K562 (cell line): ENCODE measurements around the gene FERMT3. TPM values are rescaled to one million over a fixed set of nuclear protein-coding genes. Genes with fewer than 3 reads are reported as not detected.

Experiments
- EP400 ChIP-seq: fragments of 450-650 bp; IDR thresholded peaks from 2 replicates; pipeline ENCODE4 v1.6.1; 2017; ENCODE audit warnings: antibody characterized with exemption, mild to moderate bottlenecking, moderate library complexity
- ETV6 ChIP-seq, 3 experiments: fragments of 150-350 bp in 1 of 3; sonication (generic) in 1 of 3; formaldehyde crosslinking in 1 of 3; IDR thresholded peaks; 2 replicates each; pipeline versions ENCODE4 v1.6.1 to v1.8.0; 2014 to 2022; ENCODE audit warnings: borderline replicate concordance in 2 of 3, low read depth in 2 of 3, antibody characterized with exemption in 1 of 3, low read length in 1 of 3, mild to moderate bottlenecking in 1 of 3, missing genetic modification reagents in 1 of 3
- KLF10 ChIP-seq: fragments of 250-450 bp; sonication (Bioruptor Pico); IDR thresholded peaks from 2 replicates; pipeline ENCODE4 v1.6.1; 2021; ENCODE audit warnings: matching md5 sums
- NCOR1 ChIP-seq: fragments of 450-650 bp; IDR thresholded peaks from 2 replicates; pipeline ENCODE4 v1.6.1; 2016; ENCODE audit warnings: mild to moderate bottlenecking, moderate library complexity
- NEUROD1 ChIP-seq: fragments of 150-350 bp; IDR thresholded peaks from 2 replicates; pipeline ENCODE4 v1.6.1; 2014; ENCODE audit warnings: borderline replicate concordance, low read length, low read depth; ENCODE audit not compliant: partially characterized antibody
- PHF20 ChIP-seq: fragments of 450-650 bp; IDR thresholded peaks from 2 replicates; pipeline ENCODE4 v1.6.1; 2018; ENCODE audit not compliant: partially characterized antibody
- POLR3A ChIP-seq: IDR thresholded peaks from 2 replicates; pipeline ENCODE4 v1.6.1; 2011; ENCODE audit warnings: borderline replicate concordance, mild to moderate bottlenecking, moderate library complexity; ENCODE audit not compliant: insufficient read length, insufficient read depth; ENCODE audit errors: extremely low read depth
- TAF7 ChIP-seq: fragments of 450-650 bp; IDR thresholded peaks from 2 replicates; pipeline ENCODE4 v1.6.1; 2016; ENCODE audit warnings: missing genetic modification characterization, missing compliant biosample characterization
- ZFP36 ChIP-seq: fragments of 150-350 bp; IDR thresholded peaks from 2 replicates; pipeline ENCODE4 v1.6.1; 2018; ENCODE audit warnings: low read length, low read depth; ENCODE audit not compliant: partially characterized antibody
- ZKSCAN8 ChIP-seq: fragments of 200-800 bp; sonication (Bioruptor generic); IDR thresholded peaks from 2 replicates; pipeline ENCODE4 v1.6.1; 2016; ENCODE audit warnings: missing genetic modification characterization, missing compliant biosample characterization
- ZNF764 ChIP-seq: fragments of 250-450 bp; sonication (Bioruptor Pico); IDR thresholded peaks from 2 replicates; pipeline ENCODE4 v1.4.0; 2020; ENCODE audit warnings: low read depth, mild to moderate bottlenecking, moderate library complexity
- polyA plus RNA-seq, 8 experiments: library from polyadenylated mRNA; depleted of rRNA in 4 of 8; stranded (reverse) in 5 of 8; unstranded in 3 of 8; fragments of >200 nt; fragmentation: Nextera tagmentation in 2 of 8; fragmentation: Illumina TruSeq in 1 of 8; extraction: Ambion mirVana in 2 of 8; extraction: Trizol in 1 of 8; gene quantifications; 2 replicates each; pipeline versions ENCODE4 v1.2.1 to v1.2.3, GENCODE V29; 2011 to 2014; ENCODE audit warnings: inconsistent platforms in 1 of 8, missing spikeins in 1 of 8
- total RNA-seq, 7 experiments: library from RNA; depleted of rRNA in 6 of 7; stranded (reverse); fragments of >200 nt in 6 of 7; fragmentation: Illumina TruSeq in 2 of 7; extraction: Trizol in 2 of 7; gene quantifications; 2 replicates each; pipeline versions ENCODE4 v1.2.1 to v1.2.3, GENCODE V29; 2011 to 2021; ENCODE audit warnings: low replicate concordance in 1 of 7
- TF ChIP-seq, protein P1 (sequence below): fragments of 200-800 bp; sonication (Bioruptor generic); IDR thresholded peaks from 2 replicates; pipeline ENCODE4 v1.6.1; 2017; ENCODE audit warnings: missing genetic modification characterization, missing compliant biosample characterization
- TF ChIP-seq, protein P2 (sequence below): sonication (generic); formaldehyde crosslinking; IDR thresholded peaks from 2 replicates; pipeline ENCODE4 v1.9.0; 2022; ENCODE audit warnings: mild to moderate bottlenecking, missing genetic modification reagents
- TF ChIP-seq, protein P3 (sequence below), 2 experiments: fragments of 450-650 bp in 1 of 2; IDR thresholded peaks; 2 replicates each; pipeline ENCODE4 v1.6.1; 2011 to 2017; ENCODE audit warnings: low read depth in 2 of 2, antibody characterized with exemption in 1 of 2, borderline replicate concordance in 1 of 2, low read length in 1 of 2, mild to moderate bottlenecking in 1 of 2, mixed read lengths in 1 of 2; ENCODE audit not compliant: control insufficient read depth in 1 of 2
- TF ChIP-seq, protein P4 (sequence below), 2 experiments: fragments of 150-350 bp in 1 of 2; IDR thresholded peaks; 2 replicates each; pipeline ENCODE4 v1.6.1; 2012 to 2016; ENCODE audit warnings: low read depth in 2 of 2, low read length in 2 of 2, mild to moderate bottlenecking in 1 of 2, moderate library complexity in 1 of 2

FERMT3 gene
- total and polyA plus RNA-seq, 9 of the 15 experiments (the other 6 are each of a cell fraction or from before 2014, with no cell fraction given) = 3.2 to 275 (median 79.7) TPM

DNA sequence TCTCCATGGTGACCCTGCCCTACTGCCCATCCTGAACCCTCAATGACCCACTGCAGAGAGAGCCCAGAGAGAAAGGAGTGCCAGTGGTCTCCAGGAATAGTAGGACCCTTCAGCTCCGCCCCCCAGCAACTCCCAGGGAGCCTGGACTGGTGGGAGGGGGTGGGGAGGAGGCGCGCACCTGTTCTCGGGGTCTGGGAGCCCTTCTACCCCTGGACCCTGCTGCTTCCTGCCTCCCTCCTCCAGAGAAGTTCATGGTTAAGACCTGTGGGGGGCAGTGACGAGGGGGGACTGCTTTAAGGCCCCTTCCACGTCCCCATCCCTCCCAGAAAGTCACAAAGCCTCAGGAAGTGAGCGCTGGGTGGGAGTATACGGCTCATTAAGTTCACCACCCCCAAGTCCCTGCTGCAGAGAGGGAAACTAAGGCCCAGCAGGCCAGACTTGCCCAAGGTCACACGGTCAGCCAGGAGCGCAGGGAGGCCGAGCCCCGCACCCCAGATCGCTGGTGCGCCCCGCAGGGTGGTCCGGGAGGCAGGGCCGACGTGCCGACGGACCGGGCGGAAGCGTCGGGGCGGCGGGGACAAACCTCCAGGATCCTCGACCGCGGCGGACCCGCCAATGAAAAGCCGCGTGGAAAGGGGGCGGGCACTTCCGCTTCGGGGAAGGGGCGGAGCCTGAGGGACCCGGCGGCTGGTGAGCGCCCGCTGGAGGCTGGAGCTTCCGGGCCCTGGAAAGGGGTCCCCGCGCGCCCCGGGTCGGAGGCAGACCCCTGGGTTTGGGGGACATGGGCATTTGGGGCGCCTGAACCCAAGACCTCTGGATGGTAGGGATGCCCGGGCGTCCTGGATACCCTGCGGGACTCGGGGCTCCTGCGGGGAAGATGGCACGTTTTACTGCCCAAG is 19.3 kb downstream of the FERMT3 start, which contains the start of the genes NUDT22 and TRPT1 (continued):
- TF ChIP-seq NCOR1 (no peak; the same call in 1 of the 2 replicates), KLF10 (CRISPR knock-in tag) (no peak), ZFP36 (no peak), ETV6 (IDR thresholded peaks at IDR 0.05; ENCODE audit: borderline replicate concordance in 1 of 2, low read depth in 2 of 2, low read length in 1 of 2) (peak in 1 of 2 experiments; percentile 45; a peak in 1 of 4 replicates), ETV6 (CRISPR knock-in tag; IDR thresholded peaks at IDR 0.05; ENCODE audit: borderline replicate concordance) (no peak), ZKSCAN8 (CRISPR knock-in tag) (no peak), NEUROD1 (peak; percentile 22), PHF20 (peak; percentile 39), EP400 (peak; percentile 80), ZNF764 (no peak), TAF7 (tag) (no peak), POLR3A (no peak)
- TF ChIP-seq, protein P1, sequence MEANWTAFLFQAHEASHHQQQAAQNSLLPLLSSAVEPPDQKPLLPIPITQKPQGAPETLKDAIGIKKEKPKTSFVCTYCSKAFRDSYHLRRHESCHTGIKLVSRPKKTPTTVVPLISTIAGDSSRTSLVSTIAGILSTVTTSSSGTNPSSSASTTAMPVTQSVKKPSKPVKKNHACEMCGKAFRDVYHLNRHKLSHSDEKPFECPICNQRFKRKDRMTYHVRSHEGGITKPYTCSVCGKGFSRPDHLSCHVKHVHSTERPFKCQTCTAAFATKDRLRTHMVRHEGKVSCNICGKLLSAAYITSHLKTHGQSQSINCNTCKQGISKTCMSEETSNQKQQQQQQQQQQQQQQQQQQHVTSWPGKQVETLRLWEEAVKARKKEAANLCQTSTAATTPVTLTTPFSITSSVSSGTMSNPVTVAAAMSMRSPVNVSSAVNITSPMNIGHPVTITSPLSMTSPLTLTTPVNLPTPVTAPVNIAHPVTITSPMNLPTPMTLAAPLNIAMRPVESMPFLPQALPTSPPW (CRISPR knock-in tag) = peak; percentile 72
- TF ChIP-seq, protein P2, sequence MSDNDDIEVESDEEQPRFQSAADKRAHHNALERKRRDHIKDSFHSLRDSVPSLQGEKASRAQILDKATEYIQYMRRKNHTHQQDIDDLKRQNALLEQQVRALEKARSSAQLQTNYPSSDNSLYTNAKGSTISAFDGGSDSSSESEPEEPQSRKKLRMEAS (CRISPR knock-in tag) = peak; percentile 65
- TF ChIP-seq, protein P3, sequence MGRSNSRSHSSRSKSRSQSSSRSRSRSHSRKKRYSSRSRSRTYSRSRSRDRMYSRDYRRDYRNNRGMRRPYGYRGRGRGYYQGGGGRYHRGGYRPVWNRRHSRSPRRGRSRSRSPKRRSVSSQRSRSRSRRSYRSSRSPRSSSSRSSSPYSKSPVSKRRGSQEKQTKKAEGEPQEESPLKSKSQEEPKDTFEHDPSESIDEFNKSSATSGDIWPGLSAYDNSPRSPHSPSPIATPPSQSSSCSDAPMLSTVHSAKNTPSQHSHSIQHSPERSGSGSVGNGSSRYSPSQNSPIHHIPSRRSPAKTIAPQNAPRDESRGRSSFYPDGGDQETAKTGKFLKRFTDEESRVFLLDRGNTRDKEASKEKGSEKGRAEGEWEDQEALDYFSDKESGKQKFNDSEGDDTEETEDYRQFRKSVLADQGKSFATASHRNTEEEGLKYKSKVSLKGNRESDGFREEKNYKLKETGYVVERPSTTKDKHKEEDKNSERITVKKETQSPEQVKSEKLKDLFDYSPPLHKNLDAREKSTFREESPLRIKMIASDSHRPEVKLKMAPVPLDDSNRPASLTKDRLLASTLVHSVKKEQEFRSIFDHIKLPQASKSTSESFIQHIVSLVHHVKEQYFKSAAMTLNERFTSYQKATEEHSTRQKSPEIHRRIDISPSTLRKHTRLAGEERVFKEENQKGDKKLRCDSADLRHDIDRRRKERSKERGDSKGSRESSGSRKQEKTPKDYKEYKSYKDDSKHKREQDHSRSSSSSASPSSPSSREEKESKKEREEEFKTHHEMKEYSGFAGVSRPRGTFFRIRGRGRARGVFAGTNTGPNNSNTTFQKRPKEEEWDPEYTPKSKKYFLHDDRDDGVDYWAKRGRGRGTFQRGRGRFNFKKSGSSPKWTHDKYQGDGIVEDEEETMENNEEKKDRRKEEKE (IDR thresholded peaks at IDR 0.05; ENCODE audit: borderline replicate concordance in 1 of 2, control insufficient read depth in 1 of 2, low read depth in 2 of 2, low read length in 1 of 2) = 0 out of 4 replicates have a peak, but pooled peaks of 1 of the 2 experiments have one; percentile 33
- TF ChIP-seq, protein P4, sequence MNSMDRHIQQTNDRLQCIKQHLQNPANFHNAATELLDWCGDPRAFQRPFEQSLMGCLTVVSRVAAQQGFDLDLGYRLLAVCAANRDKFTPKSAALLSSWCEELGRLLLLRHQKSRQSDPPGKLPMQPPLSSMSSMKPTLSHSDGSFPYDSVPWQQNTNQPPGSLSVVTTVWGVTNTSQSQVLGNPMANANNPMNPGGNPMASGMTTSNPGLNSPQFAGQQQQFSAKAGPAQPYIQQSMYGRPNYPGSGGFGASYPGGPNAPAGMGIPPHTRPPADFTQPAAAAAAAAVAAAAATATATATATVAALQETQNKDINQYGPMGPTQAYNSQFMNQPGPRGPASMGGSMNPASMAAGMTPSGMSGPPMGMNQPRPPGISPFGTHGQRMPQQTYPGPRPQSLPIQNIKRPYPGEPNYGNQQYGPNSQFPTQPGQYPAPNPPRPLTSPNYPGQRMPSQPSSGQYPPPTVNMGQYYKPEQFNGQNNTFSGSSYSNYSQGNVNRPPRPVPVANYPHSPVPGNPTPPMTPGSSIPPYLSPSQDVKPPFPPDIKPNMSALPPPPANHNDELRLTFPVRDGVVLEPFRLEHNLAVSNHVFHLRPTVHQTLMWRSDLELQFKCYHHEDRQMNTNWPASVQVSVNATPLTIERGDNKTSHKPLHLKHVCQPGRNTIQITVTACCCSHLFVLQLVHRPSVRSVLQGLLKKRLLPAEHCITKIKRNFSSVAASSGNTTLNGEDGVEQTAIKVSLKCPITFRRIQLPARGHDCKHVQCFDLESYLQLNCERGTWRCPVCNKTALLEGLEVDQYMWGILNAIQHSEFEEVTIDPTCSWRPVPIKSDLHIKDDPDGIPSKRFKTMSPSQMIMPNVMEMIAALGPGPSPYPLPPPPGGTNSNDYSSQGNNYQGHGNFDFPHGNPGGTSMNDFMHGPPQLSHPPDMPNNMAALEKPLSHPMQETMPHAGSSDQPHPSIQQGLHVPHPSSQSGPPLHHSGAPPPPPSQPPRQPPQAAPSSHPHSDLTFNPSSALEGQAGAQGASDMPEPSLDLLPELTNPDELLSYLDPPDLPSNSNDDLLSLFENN (IDR thresholded peaks at IDR 0.05; ENCODE audit: low read depth in 2 of 2, low read length in 2 of 2) = no peak
